ENCODE data around the gene RNF217. TPM values are rescaled to one million over a fixed set of nuclear protein-coding genes. Genes with fewer than 3 reads are reported as not detected.

RNF217 gene
- total and polyA plus RNA-seq, 2 of the 8 experiments (the other 6 are each of a cell fraction or from before 2014, with no cell fraction given) = 2.0 to 8.9 TPM

DNA sequence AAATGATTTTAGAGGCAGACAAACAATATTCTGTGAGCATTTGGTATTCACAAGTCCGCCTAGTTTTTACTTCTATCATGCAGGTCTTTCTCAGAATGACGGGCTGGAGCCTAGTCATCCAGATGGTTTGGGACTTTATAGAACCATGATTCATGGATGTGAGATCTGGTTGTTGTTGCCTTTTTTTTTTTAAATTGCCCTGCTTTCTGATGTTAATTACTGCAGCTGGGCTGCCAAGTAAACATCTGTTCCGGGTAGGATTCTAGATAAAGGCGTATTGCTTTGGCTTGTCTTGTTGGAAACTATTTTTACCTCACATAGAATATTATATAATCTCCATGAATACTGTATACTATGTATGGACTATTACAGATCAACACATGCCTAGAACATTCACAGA lies 58.1 kb downstream of the RNF217 start:
- Histone ChIP-seq H2AK5ac (ENCODE audit: low read depth, low read length) (no peak overlapping the region), H2BK5ac (ENCODE audit: low read depth, low read length) (0 out of 2 replicates have a peak overlapping the region, but pooled peaks have one; percentile 5), H4K8ac (ENCODE audit: extremely low read depth, insufficient read depth, low read length) (no peak overlapping the region), H3K27me3 (replicated peaks in 1 of 4; ENCODE audit: control insufficient read depth in 3 of 4, extremely low read depth in 1 of 4, insufficient read depth in 3 of 4, low read length in 3 of 4) (no peaks in the 10 kb centered on the region), H2BK12ac (ENCODE audit: low read depth, low read length) (no peak overlapping the region; the same call in 1 of the 2 replicates), H3K4me3 (ENCODE audit: extremely low read depth in 1 of 4, insufficient read depth in 2 of 4, low read depth in 3 of 4, low read length in 4 of 4) (peak overlapping the region in 1 of 4 experiments; percentile 37; a peak in 2 of 8 replicates), H3K18ac (ENCODE audit: extremely low read depth, low read length) (no peak overlapping the region), H4K5ac (ENCODE audit: insufficient read length, low read depth, low read length) (no peak overlapping the region), H4K91ac (replicated peaks; ENCODE audit: insufficient read length, low read length) (no peak overlapping the region), H3K79me2 (ENCODE audit: control insufficient read depth in 1 of 2, insufficient read depth in 2 of 2, low read length in 2 of 2) (no peaks in the 10 kb centered on the region), H3K9me3 (ENCODE audit: insufficient read depth in 2 of 2, low read depth in 1 of 2, low read length in 1 of 2) (no peaks in the 10 kb centered on the region), H3K14ac (ENCODE audit: insufficient read length) (no peak overlapping the region), H3K36me3 (ENCODE audit: control insufficient read depth in 2 of 4, insufficient read depth in 4 of 4, low read length in 3 of 4) (no peaks in the 10 kb centered on the region), H3K4me2 (ENCODE audit: insufficient read depth in 1 of 2, low read depth in 2 of 2, low read length in 2 of 2) (peak overlapping the region; percentile 50), H3K9ac (replicated peaks in 1 of 4; ENCODE audit: extremely low read depth in 1 of 4, low read depth in 3 of 4, low read length in 3 of 4) (no peak overlapping the region), H3K4ac (replicated peaks; ENCODE audit: insufficient read length, low read depth, low read length) (no peak overlapping the region), H3K79me1 (ENCODE audit: low read depth, low read length) (no peaks in the 10 kb centered on the region), H2AFZ (ENCODE audit: low read length) (no peak overlapping the region), H3K23me2 (ENCODE audit: low read depth, low read length) (no peaks in the 10 kb centered on the region), H2BK15ac (ENCODE audit: low read length) (no peak overlapping the region), H4K20me1 (replicated peaks in 1 of 2; ENCODE audit: control insufficient read depth in 1 of 2, insufficient read depth in 2 of 2, low read length in 2 of 2) (no peaks in the 10 kb centered on the region), H2BK20ac (ENCODE audit: low read length) (no peak overlapping the region), H2BK120ac (replicated peaks; ENCODE audit: low read depth, low read length) (no peak overlapping the region), H3K4me1 (replicated peaks in 1 of 4; ENCODE audit: control insufficient read depth in 3 of 4, insufficient read depth in 4 of 4, low read length in 3 of 4) (peaks cover 2 to 18% (median 7%) of the 10 kb centered on the region in 4 experiments; a peak in 6 of 7 replicates), H3K23ac (ENCODE audit: insufficient read length) (no peak overlapping the region), H3K56ac (replicated peaks; ENCODE audit: insufficient read length, low read depth, low read length) (no peak overlapping the region), H3K27ac (ENCODE audit: low read depth, low read length) (peak overlapping the region; percentile 56; the same call in 1 of the 2 replicates)
- 30% methylated on average over 4 of the region's 4 CpGs; no CpG with 5 or more reads in 1 of the 2 experiments for WGBS, 2 experiments (ENCODE audit: extremely low coverage in 1 of 2, insufficient coverage in 1 of 2, insufficient read length in 1 of 2, insufficient replicate concordance in 2 of 2, low coverage in 1 of 2, low lambda C conversion rate in 2 of 2, missing lambda C conversion rate in 1 of 2)
- POLR2A ChIA-PET (ENCODE audit: partially characterized antibody) = interaction anchor here (0.7 kb wide), 1 partner anchor 11 kb away, joined by 5 read pairs; no protein-coding TSS in a partner anchor
- CTCF ChIA-PET (ENCODE audit: partially characterized antibody) = interaction anchor here (0.6 to 2.6 kb wide), 4 partner anchors 9 to 127 kb away, joined by 3 to 8 read pairs (median 3); no protein-coding TSS in a partner anchor
- FAIRE-seq = peak; percentile 32
- no peak for DNase-seq (ENCODE audit: low read depth in 1 of 2, low spot score in 2 of 2)

Data from H1 (cell line).